NCI-H748 treated with DMSO at 0.1 percent for 48 hours (cell line): Measurements from ENCODE around the gene LRIG1.

ENCODE experiments used
- DNase-seq: peaks from one replicate; lab custom pipeline; 2025; lab: John Stamatoyannopoulos, UW

The LRIG1 gene, protein sequence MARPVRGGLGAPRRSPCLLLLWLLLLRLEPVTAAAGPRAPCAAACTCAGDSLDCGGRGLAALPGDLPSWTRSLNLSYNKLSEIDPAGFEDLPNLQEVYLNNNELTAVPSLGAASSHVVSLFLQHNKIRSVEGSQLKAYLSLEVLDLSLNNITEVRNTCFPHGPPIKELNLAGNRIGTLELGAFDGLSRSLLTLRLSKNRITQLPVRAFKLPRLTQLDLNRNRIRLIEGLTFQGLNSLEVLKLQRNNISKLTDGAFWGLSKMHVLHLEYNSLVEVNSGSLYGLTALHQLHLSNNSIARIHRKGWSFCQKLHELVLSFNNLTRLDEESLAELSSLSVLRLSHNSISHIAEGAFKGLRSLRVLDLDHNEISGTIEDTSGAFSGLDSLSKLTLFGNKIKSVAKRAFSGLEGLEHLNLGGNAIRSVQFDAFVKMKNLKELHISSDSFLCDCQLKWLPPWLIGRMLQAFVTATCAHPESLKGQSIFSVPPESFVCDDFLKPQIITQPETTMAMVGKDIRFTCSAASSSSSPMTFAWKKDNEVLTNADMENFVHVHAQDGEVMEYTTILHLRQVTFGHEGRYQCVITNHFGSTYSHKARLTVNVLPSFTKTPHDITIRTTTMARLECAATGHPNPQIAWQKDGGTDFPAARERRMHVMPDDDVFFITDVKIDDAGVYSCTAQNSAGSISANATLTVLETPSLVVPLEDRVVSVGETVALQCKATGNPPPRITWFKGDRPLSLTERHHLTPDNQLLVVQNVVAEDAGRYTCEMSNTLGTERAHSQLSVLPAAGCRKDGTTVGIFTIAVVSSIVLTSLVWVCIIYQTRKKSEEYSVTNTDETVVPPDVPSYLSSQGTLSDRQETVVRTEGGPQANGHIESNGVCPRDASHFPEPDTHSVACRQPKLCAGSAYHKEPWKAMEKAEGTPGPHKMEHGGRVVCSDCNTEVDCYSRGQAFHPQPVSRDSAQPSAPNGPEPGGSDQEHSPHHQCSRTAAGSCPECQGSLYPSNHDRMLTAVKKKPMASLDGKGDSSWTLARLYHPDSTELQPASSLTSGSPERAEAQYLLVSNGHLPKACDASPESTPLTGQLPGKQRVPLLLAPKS

DNA sequence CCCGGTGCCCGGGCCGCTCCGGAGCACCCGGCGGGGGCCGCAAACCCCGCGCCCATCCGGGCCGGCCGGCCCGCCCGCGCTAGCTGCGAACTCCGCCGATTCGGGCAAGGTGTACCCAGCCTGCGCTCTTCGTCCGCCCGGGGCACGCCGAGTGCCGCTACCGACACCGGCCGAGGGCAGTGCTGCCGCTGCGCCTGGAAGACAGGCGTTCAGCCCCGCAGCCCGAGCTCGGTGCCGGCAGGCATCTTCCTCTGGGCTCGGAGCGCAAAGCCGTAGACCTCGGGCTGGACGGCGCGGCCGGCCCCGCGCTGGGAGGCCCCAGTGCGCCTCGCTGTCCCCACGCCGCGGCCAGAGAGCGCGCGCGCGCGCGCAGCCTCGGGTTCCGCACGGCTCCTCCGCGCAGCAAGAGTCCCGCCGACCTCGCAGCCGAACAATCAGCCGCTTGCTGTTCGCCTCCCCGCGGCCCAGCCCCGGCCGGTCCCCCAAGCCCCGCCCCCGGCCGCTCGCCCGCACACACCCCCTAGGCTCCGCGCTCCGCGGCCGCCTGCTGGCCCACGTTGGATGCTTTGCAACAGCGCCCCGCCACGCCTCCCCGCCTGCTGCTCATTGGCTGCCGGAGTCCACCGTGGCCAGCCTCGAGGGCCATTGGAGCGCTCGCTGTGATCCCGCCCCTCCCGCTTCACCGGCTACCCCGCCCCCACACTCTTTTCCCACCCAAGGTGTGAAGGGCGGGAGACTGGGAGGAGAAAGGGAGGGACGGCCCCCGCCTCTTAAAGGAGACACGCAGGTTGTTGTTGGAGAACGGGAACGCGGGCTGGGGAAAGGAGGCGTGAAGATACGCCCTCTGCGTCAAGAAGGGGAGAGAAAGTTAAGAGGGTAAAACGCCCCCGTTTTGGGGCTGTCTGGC is at the start of gene LRIG1:
TSS of gene LRIG1 (minus strand) at position 447 of the 907 bp plus-strand sequence. CDS start 615 bp downstream, outside the sequence.
- peak; percentile 89 for DNase-seq

DNA sequence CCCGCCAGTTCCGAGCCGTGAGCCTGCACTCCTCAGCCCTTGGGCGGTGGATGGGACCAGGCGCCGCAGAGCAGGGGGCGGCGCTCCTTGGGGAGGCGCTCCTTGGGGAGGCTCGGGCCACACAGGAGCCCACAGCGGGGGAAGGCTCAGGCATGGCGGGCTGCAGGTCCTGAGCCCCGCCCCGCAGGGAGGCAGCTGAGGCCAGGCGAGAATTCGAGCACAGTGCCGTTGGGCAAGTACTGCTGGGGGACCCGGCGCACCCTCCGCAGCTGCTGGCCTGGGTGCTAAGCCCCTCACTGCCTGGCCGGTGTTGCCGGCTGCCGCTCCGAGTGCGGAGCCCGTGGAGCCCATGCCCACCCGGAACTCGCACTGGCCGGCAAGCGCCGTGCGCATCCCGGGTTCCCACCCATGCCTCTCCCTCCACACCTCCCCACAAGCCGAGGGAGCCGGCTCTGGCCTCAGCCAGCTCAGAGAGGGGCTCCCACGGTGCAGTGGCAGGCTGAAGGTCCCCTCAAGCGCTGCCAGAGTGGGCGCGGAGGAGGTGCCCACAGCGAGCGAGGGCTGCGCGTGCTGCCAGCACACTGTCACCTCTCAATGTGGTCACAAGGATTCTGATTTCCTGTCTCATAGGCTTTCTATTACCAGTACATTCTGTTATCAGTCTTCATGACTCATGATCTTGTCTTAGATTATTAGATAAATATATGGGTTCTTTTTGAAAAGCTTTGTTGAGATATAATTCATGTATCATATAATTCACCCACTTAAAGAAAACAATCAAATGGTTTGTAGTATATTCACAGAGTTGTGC is 44.0 kb upstream of the LRIG1 start:
- DNase-seq = no peak

DNA sequence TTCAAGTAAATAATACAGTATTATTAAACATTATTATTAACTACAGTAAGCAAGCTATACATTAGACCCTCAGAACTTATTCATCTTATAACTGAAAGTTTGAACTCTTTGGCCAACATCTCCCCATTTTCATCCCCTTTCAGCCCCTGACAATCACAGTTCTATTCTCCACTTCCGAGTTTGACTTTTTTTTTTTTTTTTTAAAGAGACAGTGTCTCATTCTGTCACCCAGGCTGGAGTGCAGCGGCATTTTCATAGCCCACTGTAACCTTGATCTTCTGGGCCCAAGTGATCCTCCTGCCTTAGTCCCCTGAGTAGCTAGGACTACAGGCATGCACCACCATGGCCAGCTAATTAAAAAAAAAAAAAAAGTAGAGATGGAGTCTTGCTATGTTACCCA is 41.3 kb upstream of the LRIG1 start:
- no peak for DNase-seq

DNA sequence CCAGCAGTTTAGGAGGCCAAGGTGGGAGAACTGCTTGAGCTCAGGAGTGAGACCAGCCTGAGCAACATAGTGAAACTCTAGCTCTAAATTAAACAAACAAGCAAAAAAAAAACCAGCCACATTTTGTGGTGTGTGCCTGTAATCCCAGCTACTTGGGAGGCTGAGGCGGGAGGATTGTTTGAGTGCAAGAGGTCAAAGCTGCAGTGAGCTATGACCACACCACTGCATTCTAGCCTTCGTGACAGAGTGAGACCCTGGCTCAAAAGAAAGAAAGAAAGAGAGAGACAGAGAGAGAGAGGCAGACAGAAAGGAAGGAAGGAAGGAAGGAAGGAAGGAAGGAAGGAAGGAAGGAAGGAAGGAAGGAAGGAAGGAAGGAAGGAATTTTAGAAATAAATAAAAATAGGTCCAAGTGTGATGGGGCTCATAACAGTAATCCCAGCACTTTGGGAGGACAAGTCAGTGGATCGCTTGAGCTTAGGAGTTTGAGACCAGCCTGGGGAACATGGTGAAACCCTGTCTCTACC is 38.7 kb upstream of the LRIG1 start:
- no peak for DNase-seq

DNA sequence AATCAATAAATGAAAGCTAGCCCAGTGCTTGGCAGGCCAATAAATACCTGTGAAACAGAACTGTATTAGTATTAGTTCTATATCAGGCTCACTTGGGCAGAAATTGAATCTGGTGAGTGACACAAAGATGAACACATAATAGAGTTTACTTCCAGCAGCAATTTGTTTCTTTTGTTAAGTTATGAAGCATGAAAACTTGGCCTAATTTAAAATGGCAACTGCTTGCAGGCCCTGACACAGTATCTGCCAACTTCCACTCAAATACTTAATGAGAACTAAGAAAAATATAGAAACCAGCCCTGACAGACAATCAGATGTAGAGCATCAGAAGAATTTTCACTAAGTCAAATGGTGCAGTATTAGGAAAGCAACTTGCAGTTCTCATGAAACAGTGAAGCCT is 37.6 kb upstream of the LRIG1 start:
- no peak for DNase-seq

DNA sequence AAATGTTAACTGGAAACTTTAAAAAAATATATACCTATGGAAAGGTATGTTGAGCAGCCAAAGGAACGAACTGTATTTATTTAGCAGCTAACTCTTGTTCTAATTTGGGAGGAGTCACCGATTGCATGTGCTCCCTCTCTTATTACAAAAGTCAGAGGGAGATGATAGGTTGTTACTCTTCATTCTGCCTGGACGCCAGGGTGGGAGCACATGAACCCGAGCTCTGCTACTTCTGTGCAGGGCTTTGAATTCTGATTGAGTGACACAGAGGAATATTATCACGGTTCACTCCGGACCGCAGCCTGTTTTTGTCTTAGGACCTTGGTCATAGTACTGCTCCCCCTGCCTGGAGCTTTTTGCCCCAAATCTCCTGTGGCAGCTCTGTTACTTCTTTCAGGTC is 36.9 kb upstream of the LRIG1 start:
- no peak for DNase-seq

DNA sequence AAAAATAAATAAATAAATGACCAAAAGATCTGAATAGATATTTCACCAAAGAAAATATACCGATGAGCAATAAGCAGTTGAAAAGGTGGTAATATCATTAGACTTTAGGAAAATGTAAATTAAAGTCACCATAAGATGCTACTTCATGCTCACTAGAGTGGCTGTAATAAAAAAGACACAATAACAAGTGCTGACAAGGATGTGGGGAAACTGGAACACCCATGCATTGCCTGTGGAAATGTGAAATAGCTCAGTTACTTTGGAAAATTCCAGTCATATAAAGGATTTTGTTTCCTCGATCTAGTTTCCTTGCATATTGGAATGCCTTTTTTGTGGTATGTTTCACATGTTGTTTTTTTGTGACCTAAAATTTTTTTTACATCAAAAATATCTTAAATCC is 36.0 kb upstream of the LRIG1 start:
- DNase-seq = no peak

DNA sequence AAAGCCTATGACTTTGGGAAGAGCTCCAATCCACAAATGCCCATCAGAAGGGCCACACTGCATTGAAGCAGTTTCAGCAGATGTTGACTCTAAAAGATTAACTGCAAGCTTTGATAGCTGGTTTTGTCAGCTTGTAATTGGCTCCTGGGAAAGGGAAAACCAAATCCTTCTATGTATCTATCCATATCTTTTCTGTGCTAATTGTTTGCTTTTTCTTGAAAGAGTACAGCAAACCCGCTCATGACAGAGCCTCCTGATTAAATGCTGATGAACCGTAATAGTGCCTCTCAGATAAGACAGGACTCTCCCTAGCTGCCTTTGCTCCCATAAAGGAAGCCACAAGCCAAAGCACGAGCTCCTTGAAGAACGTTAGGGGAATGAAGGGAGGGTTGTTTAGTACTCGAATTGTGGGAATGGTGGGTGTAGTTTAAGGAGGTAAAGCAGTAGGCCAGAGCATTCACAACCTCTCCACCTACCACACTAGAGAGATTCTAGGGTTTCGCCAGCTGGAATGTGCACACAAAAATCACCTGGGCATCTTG is 33.6 kb upstream of the LRIG1 start:
- no peak for DNase-seq

DNA sequence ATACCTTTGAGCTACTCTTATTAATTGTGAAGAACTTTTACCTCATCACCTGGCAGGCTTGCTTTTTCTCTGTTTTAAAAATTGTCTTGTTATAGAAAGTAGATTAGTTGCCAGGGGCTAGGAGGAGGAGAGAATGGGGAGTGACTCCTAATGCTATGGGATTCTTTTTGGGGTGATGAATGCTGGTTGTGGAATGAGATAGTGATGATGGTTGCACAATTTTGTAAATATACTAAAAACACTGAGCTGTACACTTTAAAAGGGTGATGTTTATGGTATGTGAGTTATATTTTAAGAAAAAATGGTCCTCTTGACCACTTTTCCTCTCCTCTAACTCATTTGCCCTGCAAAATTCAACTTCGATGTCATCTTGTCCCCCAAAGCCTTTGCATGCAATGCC is 31.8 kb upstream of the LRIG1 start:
- no peak for DNase-seq

DNA sequence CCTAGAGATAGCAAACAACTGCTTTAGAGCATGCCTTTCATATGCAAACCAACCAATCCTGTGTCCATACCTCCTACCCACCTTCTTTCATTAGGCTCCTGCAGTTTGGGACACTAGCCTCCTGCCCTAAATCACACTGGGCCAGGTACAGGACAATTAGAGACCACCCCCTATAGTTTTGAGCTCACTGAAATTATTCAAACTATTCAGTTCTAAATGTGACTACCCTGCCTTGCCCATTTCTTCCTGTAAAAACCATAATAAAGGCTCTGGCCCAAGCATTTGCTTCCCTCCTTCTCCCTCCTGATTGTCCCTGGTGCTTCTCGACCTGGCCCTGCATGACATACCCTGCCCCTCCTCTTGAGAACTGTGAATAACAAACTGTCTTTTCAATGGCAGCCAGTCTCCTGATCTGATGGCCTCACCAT is 31.4 kb upstream of the LRIG1 start:
- DNase-seq = no peak

DNA sequence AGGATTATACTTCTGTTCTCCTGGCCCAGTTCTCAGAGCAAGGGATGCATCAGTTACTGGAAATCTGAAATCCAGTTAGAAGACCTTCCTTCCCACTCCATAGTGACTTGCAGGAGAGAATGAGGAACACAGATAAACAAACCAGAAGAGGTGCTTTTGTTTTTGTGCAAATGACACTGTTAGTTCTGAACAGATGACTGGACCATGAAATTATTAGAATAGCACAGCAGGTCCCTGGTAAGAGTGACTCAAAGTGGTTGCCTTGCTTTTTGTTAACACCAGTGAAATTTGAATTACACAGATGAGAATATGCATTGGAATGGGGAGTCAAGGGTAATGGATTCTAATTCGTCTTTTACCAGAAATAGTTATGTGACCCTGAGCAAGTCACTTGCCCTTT is 30.4 kb upstream of the LRIG1 start:
- DNase-seq = no peak

DNA sequence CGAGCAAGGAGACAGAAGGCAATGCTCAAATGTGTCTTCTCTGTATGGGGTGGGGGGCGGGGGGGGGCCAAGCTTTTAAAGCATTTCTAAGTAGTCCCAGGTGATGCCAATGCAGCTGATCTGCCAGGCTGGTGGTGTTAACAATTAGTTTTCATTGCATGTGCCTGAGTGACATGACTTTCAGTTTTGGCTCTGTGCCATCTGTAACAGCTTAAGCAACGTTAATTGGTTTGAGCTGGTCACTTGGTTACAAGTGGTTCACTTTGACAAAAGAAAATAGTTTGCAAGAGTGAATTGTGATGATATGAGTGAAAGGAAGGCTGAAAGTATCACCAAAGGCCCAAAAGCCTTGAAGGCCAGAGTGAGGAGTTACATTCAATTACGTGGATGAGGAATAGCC is 26.4 kb upstream of the LRIG1 start:
- peak; percentile 1 for DNase-seq

DNA sequence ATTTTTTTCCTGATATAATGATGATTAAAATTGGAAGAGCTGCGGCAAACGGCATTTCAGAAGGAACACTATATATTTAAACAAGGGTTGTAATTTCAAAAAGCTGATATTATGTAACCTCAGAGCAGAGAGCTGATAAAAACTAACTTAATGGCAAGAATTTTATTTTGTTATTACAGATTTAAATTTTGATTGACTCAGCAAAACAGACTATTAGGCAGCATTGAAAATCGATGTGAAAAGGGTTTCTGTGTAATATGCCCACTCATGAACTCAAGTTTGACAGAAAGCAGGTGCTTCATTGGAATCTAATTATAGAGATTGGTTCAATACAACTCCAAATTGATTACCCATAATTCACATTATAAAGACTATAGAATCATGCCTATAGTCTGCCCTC is 24.9 kb upstream of the LRIG1 start:
- DNase-seq = no peak

DNA sequence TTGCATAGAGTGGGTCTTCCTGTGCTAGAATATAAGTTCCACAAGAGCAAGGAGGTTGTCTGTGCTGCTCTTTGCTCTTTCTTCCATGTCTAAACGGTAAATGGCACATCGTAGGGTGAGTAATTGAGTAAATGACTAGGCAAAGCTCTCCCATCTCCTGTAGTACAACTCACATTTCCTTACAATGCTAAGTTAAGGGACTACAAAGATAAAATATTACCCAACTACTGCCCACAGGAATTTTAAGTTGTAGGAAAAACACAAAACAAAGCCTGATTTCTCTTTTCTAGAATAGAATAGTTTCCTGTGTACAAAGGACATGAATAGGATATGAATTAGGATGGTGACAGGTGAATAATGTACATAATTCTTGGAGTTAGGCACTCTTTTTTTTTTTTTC is 19.9 kb upstream of the LRIG1 start:
- DNase-seq = no peak

DNA sequence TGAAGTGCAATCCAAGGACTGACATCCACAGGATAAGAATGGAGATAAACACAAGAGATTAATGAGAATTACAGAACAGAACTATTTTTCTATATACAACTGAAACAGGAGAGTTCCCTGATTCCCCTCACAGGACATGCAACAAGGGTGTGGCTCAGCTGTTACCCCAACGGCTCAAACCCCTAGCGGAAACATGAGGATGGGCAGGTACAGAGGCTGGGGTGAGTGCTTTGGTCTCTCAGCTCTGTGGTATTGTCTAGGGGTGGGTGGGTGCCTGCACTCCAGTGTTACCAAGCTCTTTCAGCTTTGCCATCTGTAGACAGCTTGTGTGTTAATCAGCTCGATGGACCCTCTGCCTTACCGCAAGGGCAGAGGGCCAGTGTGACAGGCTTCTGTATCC is 17.8 kb upstream of the LRIG1 start:
- no peak for DNase-seq

DNA sequence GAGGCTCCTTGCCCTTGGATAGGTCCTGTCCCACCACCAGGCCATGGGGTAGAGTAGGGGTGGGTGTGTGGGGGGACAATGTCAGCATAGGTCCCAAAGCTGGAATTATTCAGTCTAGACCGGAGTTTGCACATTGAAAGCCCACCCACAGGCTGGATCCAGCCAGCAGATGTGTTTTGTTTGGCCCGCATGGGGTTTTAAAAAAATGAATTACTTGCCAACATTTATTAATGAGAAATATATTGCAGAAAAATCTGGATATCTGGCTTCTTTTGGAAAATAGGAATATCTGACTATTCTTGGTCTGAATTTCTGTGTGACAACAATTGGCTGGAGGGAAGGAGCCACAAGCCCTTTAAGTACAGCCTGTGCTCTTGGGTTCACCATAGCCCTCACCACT is 17.3 kb upstream of the LRIG1 start:
- DNase-seq = no peak

DNA sequence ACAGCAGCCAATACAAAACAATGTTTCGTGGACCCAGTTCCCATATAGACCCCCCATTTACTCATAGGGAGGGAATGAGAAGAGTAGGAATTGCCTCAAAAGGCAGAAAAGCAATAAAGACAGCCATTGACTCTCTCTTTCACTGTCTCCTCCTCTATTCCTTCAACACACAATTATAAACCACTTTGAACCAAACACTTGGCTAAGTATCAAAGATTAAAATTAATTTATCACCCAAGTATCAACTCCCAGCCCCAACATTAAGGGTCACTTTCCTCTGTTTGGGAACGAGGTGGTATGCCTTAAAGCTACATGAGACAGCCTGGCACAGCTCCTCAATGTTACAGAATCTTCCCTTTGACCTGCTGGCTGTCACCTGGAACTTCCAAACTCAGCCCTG is 16.4 kb upstream of the LRIG1 start:
- DNase-seq = no peak

DNA sequence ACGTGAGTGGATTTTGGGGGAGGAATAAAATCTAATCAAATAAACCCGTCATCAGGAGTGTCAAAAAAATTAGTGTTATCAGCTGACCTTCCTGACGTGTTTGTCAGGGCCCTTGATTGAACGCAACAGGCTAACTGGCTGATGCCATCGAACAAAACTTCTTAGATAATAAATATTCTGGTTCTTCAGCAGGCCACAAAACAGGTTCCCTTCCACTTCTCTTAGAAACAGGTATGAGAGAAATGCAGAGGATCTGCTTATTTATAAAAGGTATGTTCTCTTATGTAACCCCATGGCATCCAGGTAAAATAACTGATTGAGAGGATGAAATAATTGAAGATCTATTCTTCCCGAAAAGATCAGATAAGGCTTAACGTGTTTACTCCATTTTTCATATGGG is 7.6 kb upstream of the LRIG1 start:
- no peak for DNase-seq

DNA sequence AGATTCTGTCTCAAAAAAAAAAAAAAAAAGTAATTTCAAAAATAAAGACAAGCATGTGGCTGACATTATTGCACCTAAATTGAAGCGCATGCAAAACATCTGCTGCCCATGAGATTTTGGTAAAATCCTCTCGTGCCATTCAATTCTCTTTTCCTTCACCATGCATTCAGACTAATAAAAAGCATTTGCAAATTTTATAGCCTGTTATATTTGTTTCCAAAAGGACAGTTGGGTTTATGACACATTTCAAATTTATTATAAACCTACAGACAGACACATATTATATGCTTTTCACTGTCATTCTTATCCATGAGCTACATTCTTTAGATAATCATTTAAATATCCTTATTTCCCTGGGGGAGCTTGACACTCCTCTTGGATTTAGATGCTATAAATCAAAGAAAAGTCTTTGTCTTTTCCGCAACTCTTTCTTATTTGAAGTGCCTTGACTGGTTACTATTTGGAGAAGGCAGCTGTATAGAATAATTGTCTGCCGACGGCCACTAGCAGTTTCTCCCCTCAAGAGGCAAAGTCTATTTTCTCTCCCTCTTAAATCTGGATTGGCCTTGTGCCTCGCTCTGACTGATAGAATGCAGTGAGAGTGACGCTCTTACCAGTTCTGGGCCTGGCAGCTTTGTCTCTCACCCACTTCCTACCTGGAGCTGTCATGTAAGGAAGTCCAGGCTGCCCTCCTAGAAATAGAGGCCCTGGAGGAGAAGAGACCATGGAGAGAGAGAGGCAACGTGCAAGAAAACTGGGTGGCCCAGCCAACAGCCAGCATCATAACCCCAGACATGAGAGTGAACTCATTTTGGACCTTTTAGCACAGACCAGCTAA is 6.8 kb upstream of the LRIG1 start:
- no peak for DNase-seq
